AG09309 (cell line): Measurements from ENCODE around the gene TMPRSS9.

ENCODE experiments used
- DNase-seq: peaks from one replicate; pipeline ENCODE4 v3.0.0-alpha.2; 2010; ENCODE audit warnings: low read depth
- H3K4me3 ChIP-seq: 2 replicates; pipeline ENCODE4 v1.5.1; 2011; ENCODE audit warnings: mild to moderate bottlenecking, low read depth, low read length, moderate library complexity; ENCODE audit not compliant: control insufficient read depth
- CTCF ChIP-seq: IDR thresholded peaks from 2 replicates; pipeline ENCODE4 v1.5.1; 2011; ENCODE audit warnings: mild to moderate bottlenecking, low read depth, low read length, inconsistent platforms; ENCODE audit not compliant: insufficient read depth, control insufficient read depth; ENCODE audit errors: missing control alignments

TMPRSS9 gene

GRCh38 chr19:2332341-2333026 lies 27.6 kb upstream of the TMPRSS9 start:
- H3K4me3 ChIP-seq = no peak overlapping the region
- no peak for DNase-seq

GRCh38 chr19:2333027-2333806 lies 26.8 kb upstream of the TMPRSS9 start:
- no peak for DNase-seq
- no peak overlapping the region for H3K4me3 ChIP-seq
- TF ChIP-seq CTCF = no peak

More at GRCh38 chr19:2332341-2333026, 27.6 kb upstream of the TMPRSS9 start:
- TF ChIP-seq CTCF = no peak

GRCh38 chr19:2333807-2334211 lies 26.3 kb upstream of the TMPRSS9 start:
- DNase-seq = no peak
- H3K4me3 ChIP-seq = no peak overlapping the region
- no peak for TF ChIP-seq CTCF

- no peak overlapping the region for H3K4me3 ChIP-seq
- no peak for TF ChIP-seq CTCF
- DNase-seq = no peak
These were observed 25.6 kb upstream of the TMPRSS9 start for GRCh38 chr19:2334426-2334825.

- DNase-seq = no peak
- H3K4me3 ChIP-seq = no peak overlapping the region
- TF ChIP-seq CTCF = no peak
These were observed 24.8 kb upstream of the TMPRSS9 start for GRCh38 chr19:2334986-2335846.

- no peak overlapping the region for H3K4me3 ChIP-seq
- TF ChIP-seq CTCF = no peak
- DNase-seq = no peak
These were observed 24.2 kb upstream of the TMPRSS9 start for GRCh38 chr19:2335848-2336247.
